Measurements from ENCODE around the gene SLCO4A1.
"Not testable (repeated sequence)": the region's sequence is repeated elsewhere in the genome, so short reads cannot be mapped to it uniquely, and the experiment has no call there.

SLCO4A1 gene

DNA sequence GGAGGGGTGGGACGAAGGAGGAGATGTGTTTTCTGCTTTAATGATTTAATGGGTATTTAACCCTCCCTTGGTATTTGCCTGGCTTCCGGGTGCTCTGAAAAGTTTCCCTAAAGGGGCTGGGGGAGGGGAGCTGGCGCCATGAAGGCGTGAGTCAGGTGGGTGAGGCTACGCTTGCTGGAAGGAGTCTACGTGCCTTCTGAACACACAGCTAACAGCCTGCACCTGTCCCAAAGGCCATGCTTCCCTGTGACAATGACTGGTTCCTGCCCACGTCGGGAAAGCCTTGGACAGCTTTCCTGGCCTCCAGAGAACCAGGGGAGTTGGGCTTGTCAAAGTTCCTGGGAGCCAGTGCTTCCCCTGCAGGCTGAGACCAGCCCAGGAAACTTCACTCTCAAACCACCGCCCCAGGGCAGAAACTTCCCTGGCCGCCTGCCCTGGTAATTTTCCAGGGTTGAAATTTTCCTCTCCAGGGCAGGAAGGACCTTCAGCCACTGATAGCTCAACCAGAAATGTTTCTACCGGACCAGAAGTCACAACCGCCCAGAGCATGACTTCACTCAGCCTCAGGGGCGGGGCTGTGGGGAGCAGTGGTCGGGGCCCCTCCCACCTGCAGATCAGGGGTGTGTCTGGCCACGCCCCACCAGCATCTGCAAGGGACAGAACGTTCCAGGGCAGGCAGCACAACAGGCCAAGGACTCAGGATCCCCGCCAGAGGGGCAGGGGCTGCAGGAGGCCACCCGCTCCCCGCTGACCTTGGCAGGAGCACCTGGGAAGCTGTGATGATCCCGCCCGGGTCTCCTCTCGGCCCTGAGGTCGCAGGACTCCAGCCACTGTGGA is 18.6 kb upstream of the SLCO4A1 start:
- peak; percentile 82 for DNase-seq (ENCODE audit: low spot score)

GRCh38 chr20:62624325-62624690 is 18.0 kb upstream of the SLCO4A1 start:
- no peak for DNase-seq (ENCODE audit: low spot score)

GRCh38 chr20:62624719-62625453 is 17.4 kb upstream of the SLCO4A1 start:
- DNase-seq (ENCODE audit: low spot score), result no peak

DNA sequence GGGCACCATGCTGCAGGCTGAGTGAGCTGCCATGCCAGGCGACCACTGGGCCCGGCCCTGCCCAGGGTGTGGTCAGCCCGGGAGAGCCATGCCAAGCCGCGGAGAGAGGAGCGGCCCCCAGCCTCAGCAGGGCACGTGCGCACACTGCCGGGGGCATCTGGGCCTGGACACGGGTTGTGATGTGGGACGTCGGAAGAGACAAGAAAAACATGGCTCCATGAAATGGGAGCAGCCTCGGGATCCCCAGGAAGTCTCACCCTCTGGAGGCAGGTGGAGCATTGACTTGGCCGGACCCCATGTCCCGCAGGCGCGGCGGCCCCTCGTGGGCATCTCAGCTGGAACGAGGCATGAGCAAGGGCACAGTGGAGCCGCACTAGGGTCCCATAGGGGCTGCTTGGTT is 16.8 kb upstream of the SLCO4A1 start:
- no peak for DNase-seq (ENCODE audit: low spot score)

DNA sequence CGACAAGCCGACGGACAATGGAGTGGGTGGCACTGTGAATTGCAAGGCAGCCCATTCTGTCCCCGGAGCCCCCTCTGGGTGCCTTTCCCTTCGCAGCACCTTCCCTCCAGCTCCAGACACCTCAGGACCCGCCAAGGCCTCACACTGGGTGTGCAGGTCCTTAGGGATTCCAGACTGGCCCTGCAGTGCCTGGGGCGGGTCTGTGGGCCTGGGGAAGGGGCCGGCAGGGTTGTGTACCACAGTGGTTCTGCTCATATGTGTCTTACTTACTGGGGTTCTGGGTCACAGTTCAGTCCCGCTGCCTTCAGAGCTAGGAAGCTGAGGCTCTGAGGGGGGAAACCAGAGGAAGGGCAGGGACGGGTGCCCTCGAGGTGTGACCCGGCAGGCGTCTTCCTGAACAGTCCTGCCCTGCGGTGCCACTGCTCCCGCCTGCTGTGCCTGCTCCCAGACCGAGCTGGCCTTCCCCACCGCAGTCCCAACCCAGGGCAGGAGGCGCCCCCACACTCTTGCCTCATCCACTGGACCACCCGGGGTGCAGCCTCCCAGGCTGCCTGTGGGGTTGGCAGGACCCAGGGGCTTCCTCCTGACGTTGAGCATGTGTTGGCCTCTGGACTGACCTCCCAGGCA is 16.3 kb upstream of the SLCO4A1 start:
- no peak for DNase-seq (ENCODE audit: low spot score)

- DNase-seq (ENCODE audit: low spot score), result not testable (repeated sequence)
Observed at GRCh38 chr20:62627425-62627824, 14.9 kb upstream of the SLCO4A1 start.

DNA sequence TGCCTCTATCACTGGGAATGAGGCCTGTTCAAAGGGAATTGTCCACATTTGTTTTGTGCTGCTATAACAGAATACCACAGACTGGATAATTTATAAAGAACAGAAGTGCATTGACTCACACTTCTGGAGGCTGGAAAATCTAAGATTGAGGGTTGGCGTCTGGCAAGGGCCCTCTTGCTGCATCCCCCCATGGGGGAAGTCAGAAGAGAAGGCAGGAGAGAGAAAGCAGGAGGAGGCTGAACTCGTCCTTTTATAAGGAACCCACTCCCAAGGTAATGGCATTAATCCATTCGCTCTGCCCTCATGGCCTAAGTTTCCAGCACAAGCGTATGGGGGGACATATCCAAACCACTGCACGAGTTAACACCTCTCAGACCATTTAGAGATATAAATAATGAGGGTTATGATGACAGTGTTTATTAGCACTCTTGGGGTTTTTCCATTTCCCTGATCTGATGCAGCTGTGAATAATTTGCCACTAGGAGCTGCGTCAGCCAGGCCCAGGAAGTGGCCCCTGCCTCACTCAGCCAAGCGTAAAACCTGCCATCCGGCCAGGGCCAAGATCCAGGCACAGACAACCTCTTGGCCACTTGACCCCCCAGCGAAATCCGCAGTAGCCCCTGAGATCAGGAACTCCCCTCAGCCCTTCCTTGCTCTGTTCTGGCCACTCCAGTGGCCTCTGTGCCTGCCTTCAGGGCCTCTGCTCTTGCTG is 14.2 kb upstream of the SLCO4A1 start:
- no peak for DNase-seq (ENCODE audit: low spot score)

DNA sequence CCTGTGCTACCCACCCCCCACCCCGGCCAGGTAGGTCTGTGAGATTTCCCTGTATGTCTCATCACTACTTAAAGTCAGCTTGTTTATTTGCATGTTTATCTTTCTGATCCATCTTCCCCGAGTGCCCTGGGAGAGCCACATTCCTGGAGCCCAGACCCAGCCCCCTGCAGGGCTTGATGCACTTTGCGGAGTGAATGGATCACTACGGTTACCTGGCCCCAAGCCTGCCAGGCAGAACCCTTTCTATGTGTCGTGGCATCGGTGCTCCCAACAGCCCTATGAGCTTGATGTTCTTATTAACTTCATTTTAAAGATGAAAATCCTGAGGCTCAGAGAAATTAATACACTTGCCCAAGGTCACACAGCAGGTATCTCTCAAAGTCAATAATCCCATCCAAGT is 13.6 kb upstream of the SLCO4A1 start:
- no peak for DNase-seq (ENCODE audit: low spot score)

DNA sequence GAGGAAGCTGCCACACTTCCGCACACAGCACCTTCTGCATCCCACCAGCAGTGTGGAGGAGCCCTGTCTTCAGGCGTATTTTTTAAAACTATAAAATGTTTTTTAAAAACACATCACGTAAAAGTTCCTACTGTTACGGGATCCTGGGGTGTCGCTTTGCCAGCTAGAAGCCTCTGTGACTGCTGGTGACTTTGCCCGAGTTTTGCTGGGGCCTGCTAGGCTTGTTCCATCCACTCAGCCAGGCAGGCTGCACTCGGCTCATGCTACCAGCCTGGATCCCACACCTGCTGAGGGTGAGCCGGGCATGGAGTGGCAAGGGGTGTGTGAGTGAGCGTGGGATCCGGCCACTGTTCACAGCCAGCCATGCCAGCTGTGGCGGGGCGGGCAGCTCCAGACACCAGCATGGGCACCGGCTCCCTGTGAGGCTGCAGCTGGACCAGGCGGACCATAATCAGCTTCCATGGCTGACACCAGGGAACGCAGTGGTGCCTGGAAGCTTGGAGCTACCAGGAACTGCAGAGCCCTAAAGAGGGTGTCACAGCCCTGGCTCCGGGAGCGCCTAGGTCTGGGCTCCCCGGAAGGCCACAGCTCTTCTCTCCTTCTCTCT is 12.3 kb upstream of the SLCO4A1 start:
- DNase-seq (ENCODE audit: low spot score), result no peak

DNA sequence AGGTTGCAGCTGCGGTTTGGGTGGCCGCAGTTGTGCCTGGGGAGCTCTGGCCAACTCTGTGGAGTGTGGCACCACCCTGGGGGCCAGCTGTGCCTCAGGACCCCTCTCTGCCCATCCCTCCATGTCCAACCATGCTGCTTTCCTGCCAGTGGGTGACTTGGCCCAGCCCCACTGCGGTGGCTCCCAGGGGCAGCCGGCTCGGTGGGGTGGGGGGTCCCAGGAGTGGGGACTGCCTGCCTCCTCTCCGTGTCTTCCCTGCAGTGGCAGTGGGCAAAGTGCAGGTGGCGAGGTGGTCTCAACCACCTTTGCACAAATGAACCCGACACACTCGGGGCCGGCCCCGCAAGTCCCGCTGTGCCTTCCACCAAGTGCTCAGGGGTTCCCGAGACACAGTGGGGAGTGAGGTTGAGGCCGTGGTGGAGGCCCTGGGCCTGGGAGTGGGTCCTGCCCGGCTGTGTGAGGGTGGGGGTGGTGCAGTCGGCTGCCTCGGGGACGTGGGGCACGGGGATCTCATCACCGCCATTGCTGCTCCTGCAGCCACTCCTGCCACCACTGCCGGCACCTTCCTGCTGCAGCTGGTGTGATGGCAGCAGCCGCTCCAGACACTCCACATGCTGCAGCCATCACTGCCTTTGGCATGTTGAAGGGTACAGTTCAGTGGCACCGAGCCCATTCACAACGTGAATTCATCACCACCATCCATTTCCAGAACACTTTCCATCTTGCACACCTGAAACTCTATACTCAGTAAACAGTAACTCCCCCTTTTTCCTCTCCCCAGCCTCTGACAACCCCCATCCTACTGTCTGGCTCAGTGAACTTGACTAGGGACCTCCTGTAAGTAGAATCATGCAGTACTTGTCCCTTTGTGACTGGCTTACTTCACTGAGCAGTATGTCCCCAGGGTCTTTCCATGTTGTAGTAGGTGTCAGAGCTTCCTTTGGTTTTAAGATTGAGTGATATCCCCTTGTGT is 10.7 kb upstream of the SLCO4A1 start:
- DNase-seq (ENCODE audit: low spot score), result no peak

GRCh38 chr20:62632575-62633090 is 9.7 kb upstream of the SLCO4A1 start:
- no peak for DNase-seq (ENCODE audit: low spot score)

- DNase-seq (ENCODE audit: low spot score), result no peak
Observed at GRCh38 chr20:62633598-62634329, 8.5 kb upstream of the SLCO4A1 start.

DNA sequence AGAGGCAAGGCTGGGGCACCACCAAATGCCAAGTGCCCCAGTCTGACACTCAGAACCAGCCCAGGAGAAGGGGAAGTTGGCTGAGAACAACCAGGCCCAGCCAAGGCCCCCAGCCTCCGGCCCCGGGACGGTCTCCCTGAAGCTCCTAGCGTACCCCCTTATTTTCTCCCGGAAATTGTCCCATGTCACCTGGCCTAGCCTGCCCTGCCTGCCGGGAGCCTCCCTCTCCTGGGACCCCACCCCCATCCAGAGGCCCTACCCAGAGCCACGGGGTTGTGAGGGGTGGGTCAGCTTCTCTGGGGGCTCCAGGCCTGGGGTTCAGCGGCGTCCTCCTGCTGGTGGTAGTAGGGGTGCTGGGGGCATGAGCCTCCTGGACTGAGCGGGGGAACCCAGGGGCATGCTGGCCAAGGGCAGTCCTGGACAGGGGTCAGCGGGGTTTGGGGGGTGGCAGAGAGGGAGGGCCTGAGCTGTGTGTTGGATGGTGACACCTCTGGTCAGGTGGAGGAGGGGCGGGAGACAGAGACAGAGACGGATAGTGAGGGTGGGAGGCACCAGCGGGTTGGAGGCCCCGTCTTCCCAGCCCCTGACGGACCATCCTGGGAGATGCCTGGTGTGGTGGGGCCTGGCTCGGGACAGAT is 7.9 kb upstream of the SLCO4A1 start:
- no peak for DNase-seq (ENCODE audit: low spot score)

DNA sequence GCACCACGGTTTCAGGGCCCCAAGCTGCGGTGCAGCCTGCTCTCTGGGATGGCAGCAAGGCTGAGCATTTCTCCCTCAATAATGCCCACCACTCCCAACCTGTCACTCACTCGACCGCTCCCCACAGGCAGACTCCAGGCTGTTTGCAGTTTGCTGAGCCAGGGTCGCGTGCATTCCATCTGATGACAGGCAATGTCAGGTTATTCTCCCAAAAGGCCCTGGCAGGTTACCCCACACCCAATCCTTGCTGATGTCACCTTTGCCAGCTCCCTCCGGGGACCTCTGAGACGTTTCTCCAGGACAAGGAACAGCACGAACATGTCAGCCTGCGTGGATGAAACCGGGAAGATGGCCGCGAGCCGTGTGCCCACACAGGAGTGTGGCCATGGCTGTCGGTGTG is 7.1 kb upstream of the SLCO4A1 start:
- no peak for DNase-seq (ENCODE audit: low spot score)

- DNase-seq (ENCODE audit: low spot score), result no peak
Observed at GRCh38 chr20:62635852-62636251, 6.5 kb upstream of the SLCO4A1 start.

- DNase-seq (ENCODE audit: low spot score), result no peak
Observed at GRCh38 chr20:62636446-62636845, 5.9 kb upstream of the SLCO4A1 start.

- no peak for DNase-seq (ENCODE audit: low spot score)
Observed at GRCh38 chr20:62637110-62637509, 5.2 kb upstream of the SLCO4A1 start.

GRCh38 chr20:62637521-62638054 is 4.7 kb upstream of the SLCO4A1 start:
- DNase-seq (ENCODE audit: low spot score), result no peak

DNA sequence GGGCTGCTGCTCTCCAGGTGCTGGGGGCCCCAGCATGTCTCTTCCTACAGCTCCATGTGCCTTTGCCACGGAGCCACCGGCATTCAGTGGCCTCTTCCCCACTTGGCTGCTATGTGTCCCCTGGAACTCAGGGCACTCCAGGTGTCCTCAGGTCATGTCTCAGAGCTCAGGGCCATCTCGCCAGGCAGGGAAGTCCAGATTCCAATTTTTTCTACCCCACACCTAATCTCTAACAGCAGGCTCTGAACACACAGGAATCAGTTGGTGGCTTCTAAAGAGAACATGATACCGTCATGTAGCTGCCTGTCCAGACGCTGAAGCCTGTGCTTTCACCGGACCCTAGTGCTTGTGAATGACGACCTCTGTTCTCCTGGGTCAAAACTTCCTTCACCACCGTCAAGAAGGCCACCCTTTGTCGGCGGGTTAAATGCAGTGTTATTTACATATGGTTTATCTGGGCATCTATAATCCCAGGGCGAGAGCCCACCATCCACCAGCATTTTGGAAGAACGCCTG is 4.2 kb upstream of the SLCO4A1 start:
- DNase-seq (ENCODE audit: low spot score), result no peak
